ENCODE data around the gene PRAMEF18.
"Not testable (repeated sequence)": the region's sequence is repeated elsewhere in the genome, so short reads cannot be mapped to it uniquely, and the experiment has no call there.

PRAMEF18 gene

GRCh38 chr1:13225675-13226204 lies at the start of gene PRAMEF18:
TSS of gene PRAMEF18 (minus strand) at chr1:13226154. CDS start at chr1:13226106, 48 bp downstream.
- H3K4me3 Mint-ChIP-seq; DNase-seq; H3K36me3 Mint-ChIP-seq (ENCODE audit: low read depth); H3K4me1 Mint-ChIP-seq (ENCODE audit: low read depth); H3K27ac Mint-ChIP-seq; H3K9me3 Mint-ChIP-seq: not testable (repeated sequence)
- H3K27me3 Mint-ChIP-seq: peaks cover 20% of the 10 kb centered on the region

- not testable (repeated sequence) for H3K4me1 Mint-ChIP-seq (ENCODE audit: low read depth); H3K36me3 Mint-ChIP-seq (ENCODE audit: low read depth); H3K27ac Mint-ChIP-seq; H3K4me3 Mint-ChIP-seq; H3K9me3 Mint-ChIP-seq; H3K27me3 Mint-ChIP-seq; DNase-seq
These were observed 39.2 kb upstream of the PRAMEF18 start for GRCh38 chr1:13265124-13265523.

- not testable (repeated sequence) for H3K9me3 Mint-ChIP-seq; H3K27me3 Mint-ChIP-seq; H3K4me1 Mint-ChIP-seq (ENCODE audit: low read depth); H3K4me3 Mint-ChIP-seq; H3K27ac Mint-ChIP-seq; H3K36me3 Mint-ChIP-seq (ENCODE audit: low read depth); DNase-seq
These were observed 27.9 kb upstream of the PRAMEF18 start, which contains the start of gene PRAMEF5 for GRCh38 chr1:13253898-13254297. TSS of gene PRAMEF5 (plus strand) at chr1:13254198. CDS start at chr1:13259269, 5,071 bp downstream.

- not testable (repeated sequence) for DNase-seq
These were observed 21.2 kb upstream of the PRAMEF18 start for GRCh38 chr1:13247122-13247521.

GRCh38 chr1:13246554-13246871 lies 20.6 kb upstream of the PRAMEF18 start:
- not testable (repeated sequence) for H3K36me3 Mint-ChIP-seq (ENCODE audit: low read depth); H3K4me1 Mint-ChIP-seq (ENCODE audit: low read depth); DNase-seq; H3K4me3 Mint-ChIP-seq; H3K9me3 Mint-ChIP-seq; H3K27ac Mint-ChIP-seq; H3K27me3 Mint-ChIP-seq

More at GRCh38 chr1:13247122-13247521, 21.2 kb upstream of the PRAMEF18 start:
- H3K9me3 Mint-ChIP-seq; H3K27me3 Mint-ChIP-seq; H3K4me3 Mint-ChIP-seq; H3K36me3 Mint-ChIP-seq (ENCODE audit: low read depth); H3K27ac Mint-ChIP-seq; H3K4me1 Mint-ChIP-seq (ENCODE audit: low read depth): not testable (repeated sequence)

- DNase-seq; H3K4me3 Mint-ChIP-seq; H3K27me3 Mint-ChIP-seq; H3K36me3 Mint-ChIP-seq (ENCODE audit: low read depth); H3K27ac Mint-ChIP-seq; H3K9me3 Mint-ChIP-seq; H3K4me1 Mint-ChIP-seq (ENCODE audit: low read depth): not testable (repeated sequence)
These were observed 20.0 kb upstream of the PRAMEF18 start for GRCh38 chr1:13245841-13246553.

- not testable (repeated sequence) for H3K4me1 Mint-ChIP-seq (ENCODE audit: low read depth); H3K27me3 Mint-ChIP-seq; H3K27ac Mint-ChIP-seq; H3K36me3 Mint-ChIP-seq (ENCODE audit: low read depth); H3K4me3 Mint-ChIP-seq; H3K9me3 Mint-ChIP-seq; DNase-seq
These were observed 17.7 kb upstream of the PRAMEF18 start for GRCh38 chr1:13243536-13244263.

GRCh38 chr1:13239633-13240032 lies 13.7 kb upstream of the PRAMEF18 start:
- not testable (repeated sequence) for DNase-seq; H3K27me3 Mint-ChIP-seq; H3K27ac Mint-ChIP-seq; H3K36me3 Mint-ChIP-seq (ENCODE audit: low read depth); H3K9me3 Mint-ChIP-seq; H3K4me1 Mint-ChIP-seq (ENCODE audit: low read depth); H3K4me3 Mint-ChIP-seq

GRCh38 chr1:13237572-13237971 lies 11.6 kb upstream of the PRAMEF18 start:
- H3K9me3 Mint-ChIP-seq; DNase-seq; H3K4me1 Mint-ChIP-seq (ENCODE audit: low read depth); H3K27me3 Mint-ChIP-seq; H3K36me3 Mint-ChIP-seq (ENCODE audit: low read depth); H3K27ac Mint-ChIP-seq; H3K4me3 Mint-ChIP-seq: not testable (repeated sequence)

GRCh38 chr1:13234057-13234456 lies 8.1 kb upstream of the PRAMEF18 start:
- not testable (repeated sequence) for H3K4me3 Mint-ChIP-seq; H3K4me1 Mint-ChIP-seq (ENCODE audit: low read depth); DNase-seq; H3K9me3 Mint-ChIP-seq; H3K27ac Mint-ChIP-seq; H3K36me3 Mint-ChIP-seq (ENCODE audit: low read depth)
- H3K27me3 Mint-ChIP-seq: peaks cover 12% of the 10 kb centered on the region

GRCh38 chr1:13232056-13232455 lies 6.1 kb upstream of the PRAMEF18 start:
- H3K4me1 Mint-ChIP-seq (ENCODE audit: low read depth); H3K4me3 Mint-ChIP-seq; H3K27ac Mint-ChIP-seq; DNase-seq; H3K36me3 Mint-ChIP-seq (ENCODE audit: low read depth); H3K9me3 Mint-ChIP-seq: not testable (repeated sequence)
- peaks cover 16% of the 10 kb centered on the region for H3K27me3 Mint-ChIP-seq

- not testable (repeated sequence) for H3K36me3 Mint-ChIP-seq (ENCODE audit: low read depth); H3K9me3 Mint-ChIP-seq; H3K27ac Mint-ChIP-seq; DNase-seq; H3K4me1 Mint-ChIP-seq (ENCODE audit: low read depth); H3K4me3 Mint-ChIP-seq
- H3K27me3 Mint-ChIP-seq: peaks cover 16% of the 10 kb centered on the region
These were observed 5.3 kb upstream of the PRAMEF18 start for GRCh38 chr1:13231061-13231750.

- H3K4me3 Mint-ChIP-seq; DNase-seq; H3K27ac Mint-ChIP-seq; H3K4me1 Mint-ChIP-seq (ENCODE audit: low read depth); H3K9me3 Mint-ChIP-seq; H3K36me3 Mint-ChIP-seq (ENCODE audit: low read depth): not testable (repeated sequence)
- H3K27me3 Mint-ChIP-seq: peaks cover 16% of the 10 kb centered on the region
These were observed 4.6 kb upstream of the PRAMEF18 start for GRCh38 chr1:13230601-13231000.

- H3K9me3 Mint-ChIP-seq; H3K4me3 Mint-ChIP-seq; H3K36me3 Mint-ChIP-seq (ENCODE audit: low read depth); H3K27ac Mint-ChIP-seq; DNase-seq; H3K4me1 Mint-ChIP-seq (ENCODE audit: low read depth): not testable (repeated sequence)
- peaks cover 16% of the 10 kb centered on the region for H3K27me3 Mint-ChIP-seq
These were observed 4.1 kb upstream of the PRAMEF18 start for GRCh38 chr1:13230096-13230495.

GRCh38 chr1:13228343-13228781 lies 2.4 kb upstream of the PRAMEF18 start:
- Mint-ChIP-seq H3K4me3 (no peak overlapping the region), H3K27me3 (peaks cover 23% of the 10 kb centered on the region), H3K27ac (no peak overlapping the region), H3K36me3 (ENCODE audit: low read depth) (no peaks in the 10 kb centered on the region), H3K9me3 (no peaks in the 10 kb centered on the region), H3K4me1 (ENCODE audit: low read depth) (no peaks in the 10 kb centered on the region)
- DNase-seq: no peak

Data from activated T-cell treated with anti-CD3 and anti-CD28 coated beads, Interleukin-2, amount 50 U/mL, for 24 hours (primary cell).